GM12878 (cell line): ENCODE measurements around the gene RO60. TPM values are rescaled to one million over a fixed set of nuclear protein-coding genes. Genes with fewer than 3 reads are reported as not detected.

Source experiments
- ATAC-seq: fragments of 200-7000 bp; cut with Tn5 transposase; 3 replicates; pipeline ENCODE4 v1.9.1; 2020; ENCODE audit warnings: mild to moderate bottlenecking, moderate library complexity
- BruUV-seq: library from RNA; stranded (reverse); fragments of 400-500 nt; replicated peaks from 2 replicates; lab custom pipeline; 2021; lab: Mats Ljungman, UMichigan
- CTCF ChIA-PET: fragments of 300-600 bp; sonication (Branson Sonifier 250); formaldehyde crosslinking; extraction: SDS; loops from one replicate; lab custom pipeline; 2021; ENCODE audit warnings: inconsistent platforms; lab: Yijun Ruan, JAX
- POLR2A ChIA-PET: fragments of 350-600 bp; formaldehyde crosslinking; extraction: SDS; loops from one replicate; lab custom pipeline; 2021; ENCODE audit warnings: inconsistent platforms; lab: Charles Lee
- RAD21 ChIA-PET: fragments of 300-600 bp; sonication (Branson Sonifier 250); formaldehyde crosslinking; loops from one replicate; lab custom pipeline; 2023; ENCODE audit warnings: antibody characterized with exemption; ENCODE audit not compliant: unreplicated experiment; lab: Charles Lee
- SMC1A ChIA-PET: fragments of 300-600 bp; sonication (Branson Sonifier 250); formaldehyde crosslinking; loops from one replicate; lab custom pipeline; 2023; ENCODE audit not compliant: unreplicated experiment, uncharacterized antibody; lab: Charles Lee
- DNase-seq: peaks from one replicate; pipeline ENCODE4 v3.0.0-alpha.2; 2011; ENCODE audit warnings: low read depth, low spot score
- FAIRE-seq: peaks from 3 replicates; lab custom pipeline; 2011; peaks lifted over from hg19 to GRCh38; lab: Jason Lieb, UNC
- H2AFZ ChIP-seq: 2 replicates; pipeline ENCODE4 v1.6.0; 2011; ENCODE audit warnings: low read depth, low read length, control low read depth; ENCODE audit not compliant: control insufficient read depth
- H3K27ac ChIP-seq: 2 replicates; pipeline ENCODE4 v1.5.1; 2011; ENCODE audit warnings: control low read depth; ENCODE audit not compliant: control insufficient read depth, insufficient read depth
- H3K27me3 ChIP-seq, 2 experiments: replicated peaks in 1 of 2; 2 replicates each; pipeline versions ENCODE4 v1.6.0 to v1.6.1; 2011; ENCODE audit warnings: low read length in 1 of 2; ENCODE audit not compliant: control insufficient read depth in 2 of 2, insufficient read depth in 2 of 2
- H3K36me3 ChIP-seq, 2 experiments: 2 replicates each; pipeline ENCODE4 v1.5.1; 2011; ENCODE audit warnings: low read length in 1 of 2; ENCODE audit not compliant: control insufficient read depth in 2 of 2, insufficient read depth in 2 of 2
- H3K4me1 ChIP-seq: 2 replicates; pipeline ENCODE4 v1.6.1; 2011; ENCODE audit warnings: mild to moderate bottlenecking, low read length, moderate library complexity, mixed read lengths; ENCODE audit not compliant: control insufficient read depth, insufficient read depth
- H3K4me2 ChIP-seq: 2 replicates; pipeline ENCODE4 v1.6.0; 2011; ENCODE audit warnings: control low read depth; ENCODE audit not compliant: control insufficient read depth, insufficient read depth
- H3K4me3 ChIP-seq: fragments of 200-600 bp; sonication (generic); 2 replicates; pipeline ENCODE4 v1.5.1; 2016
- H3K79me2 ChIP-seq: 2 replicates; pipeline ENCODE4 v1.6.0; 2011; ENCODE audit warnings: low read length; ENCODE audit not compliant: control insufficient read depth, insufficient read depth
- H3K9ac ChIP-seq: 2 replicates; pipeline ENCODE4 v1.8.0; 2011; ENCODE audit warnings: low read length, control low read depth, mixed read lengths; ENCODE audit not compliant: control insufficient read depth, insufficient read depth
- H3K9me3 ChIP-seq: replicated peaks from 3 replicates; pipeline ENCODE4 v1.5.1; 2011; ENCODE audit warnings: mild to moderate bottlenecking, low read length; ENCODE audit not compliant: control insufficient read depth, insufficient read depth
- H4K20me1 ChIP-seq: 2 replicates; pipeline ENCODE4 v1.6.0; 2011; ENCODE audit not compliant: control insufficient read depth, insufficient read depth
- BHLHE40 ChIP-seq, 2 experiments: fragments of 450-650 bp in 1 of 2; IDR thresholded peaks; 2 replicates each; pipeline ENCODE4 v1.6.1; 2011 to 2017; ENCODE audit warnings: low read depth in 2 of 2, borderline replicate concordance in 1 of 2, improper control_type of control experiment in 1 of 2, low read length in 1 of 2, mild to moderate bottlenecking in 1 of 2
- CUX1 ChIP-seq: IDR thresholded peaks from 2 replicates; pipeline ENCODE4 v1.6.1; 2012; ENCODE audit warnings: improper control_type of control experiment, low read depth, low read length; ENCODE audit not compliant: insufficient replicate concordance
- KDM1A ChIP-seq: fragments of 200-600 bp; sonication (generic); IDR thresholded peaks from 2 replicates; pipeline ENCODE4 v1.6.1; 2016; ENCODE audit warnings: borderline replicate concordance
- MLLT1 ChIP-seq: fragments of 450-650 bp; IDR thresholded peaks from 2 replicates; pipeline ENCODE4 v1.6.1; 2016; ENCODE audit warnings: mild to moderate bottlenecking
- SKIL ChIP-seq: fragments of 450-650 bp; IDR thresholded peaks from 2 replicates; pipeline ENCODE4 v1.6.1; 2017; ENCODE audit warnings: mild to moderate bottlenecking, low read depth, inconsistent platforms; ENCODE audit not compliant: poor library complexity, severe bottlenecking
- ZNF207 ChIP-seq: fragments of 450-650 bp; IDR thresholded peaks from 2 replicates; pipeline ENCODE4 v1.6.1; 2014; ENCODE audit warnings: antibody characterized with exemption, mild to moderate bottlenecking, borderline replicate concordance
- WGBS: methylation state at CpG from one replicate; pipeline ENCODE4 v1.1.6; 2016; ENCODE audit warnings: low lambda C conversion rate; ENCODE audit not compliant: insufficient replicate concordance, insufficient coverage; ENCODE audit errors: missing lambda C conversion rate; 5-methylcytosine and 5-hydroxymethylcytosine counted together
- in situ Hi-C: fragments of 300-500 bp; cut with MboI; formaldehyde crosslinking; loops from 9 replicates; pipeline ENCODE4 v1.14.3; 2018; ENCODE audit warnings: mixed read lengths
- intact Hi-C: fragments of 100-400 bp; cut with micrococcal nuclease; formaldehyde crosslinking; loops from one replicate; pipeline ENCODE4 v1.14.2; 2022; ENCODE audit not compliant: unreplicated experiment
- polyA plus RNA-seq, 11 experiments: library from polyadenylated mRNA; depleted of rRNA in 4 of 11; unstranded in 6 of 11; stranded (reverse) in 5 of 11; fragments of >200 nt; fragmentation: Nextera tagmentation in 4 of 11; fragmentation: Illumina TruSeq in 1 of 11; extraction: Ambion mirVana in 4 of 11; extraction: Trizol in 1 of 11; gene quantifications; 1 replicate in 1 of 11; 2 replicates in 10 of 11; pipeline versions ENCODE4 v1.2.1 to v1.2.3, GENCODE V29; 2011 to 2016; ENCODE audit warnings: inconsistent platforms in 2 of 11, missing spikeins in 2 of 11, low read depth in 1 of 11
- total RNA-seq, 4 experiments: library from RNA; depleted of rRNA in 3 of 4; stranded (reverse); fragments of >200 nt in 3 of 4; fragmentation: Illumina TruSeq in 1 of 4; extraction: Trizol in 1 of 4; gene quantifications; 2 replicates each; pipeline versions ENCODE4 v1.2.1 to v1.2.3, GENCODE V29; 2013 to 2021

The RO60 gene
- total and polyA plus RNA-seq, 10 of the 15 experiments (the other 5 are each of a cell fraction or from before 2014, with no cell fraction given), result 21.1 to 143 (median 83.1) TPM

- TF ChIP-seq CUX1 (no peak), SKIL (no peak), MLLT1 (peak; percentile 34; the same call in 1 of the 2 replicates), KDM1A (no peak), BHLHE40 (IDR thresholded peaks at IDR 0.05; ENCODE audit: borderline replicate concordance in 1 of 2, low read depth in 2 of 2, low read length in 1 of 2) (no peak), ZNF207 (no peak)
- POLR2A ChIA-PET, result interaction anchor here (0.6 kb wide), 1 partner anchor 13 kb away, joined by 5 read pairs; no protein-coding TSS in a partner anchor
- FAIRE-seq (no peak), DNase-seq (no peak), ATAC-seq (no peak)
- Histone ChIP-seq H3K36me3 (peaks cover 0 to 11% of the 10 kb centered on the region in 2 experiments; a peak in 3 of 4 replicates), H3K79me2 (peaks cover 74% of the 10 kb centered on the region), H3K9ac (no peak overlapping the region), H3K9me3 (no peaks in the 10 kb centered on the region; the same call in 2 of the 3 replicates), H4K20me1 (no peaks in the 10 kb centered on the region), H3K27ac (no peak overlapping the region), H3K4me3 (no peak overlapping the region), H3K27me3 (no peaks in the 10 kb centered on the region), H2AFZ (no peak overlapping the region), H3K4me1 (peaks cover 16% of the 10 kb centered on the region), H3K4me2 (peak overlapping the region; percentile 23; the same call in 1 of the 2 replicates)
- RAD21 ChIA-PET, result no interaction called here
- intact Hi-C loops, result loop anchor here (10.0 kb wide), 1 partner anchor 499 kb away; no protein-coding TSS in a partner anchor
- SMC1A ChIA-PET, result interaction anchor here (0.7 to 1.2 kb wide), 2 partner anchors 11 to 139 kb away, joined by 3 read pairs; no protein-coding TSS in a partner anchor
- CTCF ChIA-PET, result no interaction called here
- no TSS peak for BruUV-seq
- in situ Hi-C loops, result no loop called here
- 72% methylated on average over 4 of the region's 4 CpGs for WGBS
Measured at GRCh38 chr1:193054169-193054675, 5.2 kb upstream of the RO60 start.
